ENCODE data around the gene TM7SF2.

- TF ChIP-seq CTCF (IDR thresholded peaks at IDR 0.05): no peak
- TF ChIP-seq POLR2AphosphoS5 (IDR thresholded peaks at IDR 0.05): no peak
- no peak for TF ChIP-seq POLR2A (IDR thresholded peaks at IDR 0.05)
- TF ChIP-seq EP300 (IDR thresholded peaks at IDR 0.05): no peak
Observed at GRCh38 chr11:65072631-65072966, 39.1 kb upstream of the TM7SF2 start.

Measured in upper lobe of left lung (tissue), 4 donors.